Thyroid gland (tissue), 4 donors: ENCODE results near the gene PEDS1.

Experiments
- CTCF ChIP-seq, 6 experiments: fragments of 200-600 bp in 3 of 6; fragments of 450-650 bp in 3 of 6; sonication (generic) in 3 of 6; IDR thresholded peaks; one replicate each; pipeline ENCODE4 v1.5.1; 2016 to 2019; ENCODE audit warnings: antibody characterized with exemption in 6 of 6, mild to moderate bottlenecking in 2 of 6, inconsistent platforms in 1 of 6, moderate library complexity in 1 of 6
- POLR2A ChIP-seq, 2 donors: fragments of 450-650 bp; IDR thresholded peaks; one replicate each; pipeline ENCODE4 v1.6.1; 2017; ENCODE audit warnings: antibody characterized with exemption in 2 of 2, mild to moderate bottlenecking in 2 of 2, moderate library complexity in 1 of 2

DNA sequence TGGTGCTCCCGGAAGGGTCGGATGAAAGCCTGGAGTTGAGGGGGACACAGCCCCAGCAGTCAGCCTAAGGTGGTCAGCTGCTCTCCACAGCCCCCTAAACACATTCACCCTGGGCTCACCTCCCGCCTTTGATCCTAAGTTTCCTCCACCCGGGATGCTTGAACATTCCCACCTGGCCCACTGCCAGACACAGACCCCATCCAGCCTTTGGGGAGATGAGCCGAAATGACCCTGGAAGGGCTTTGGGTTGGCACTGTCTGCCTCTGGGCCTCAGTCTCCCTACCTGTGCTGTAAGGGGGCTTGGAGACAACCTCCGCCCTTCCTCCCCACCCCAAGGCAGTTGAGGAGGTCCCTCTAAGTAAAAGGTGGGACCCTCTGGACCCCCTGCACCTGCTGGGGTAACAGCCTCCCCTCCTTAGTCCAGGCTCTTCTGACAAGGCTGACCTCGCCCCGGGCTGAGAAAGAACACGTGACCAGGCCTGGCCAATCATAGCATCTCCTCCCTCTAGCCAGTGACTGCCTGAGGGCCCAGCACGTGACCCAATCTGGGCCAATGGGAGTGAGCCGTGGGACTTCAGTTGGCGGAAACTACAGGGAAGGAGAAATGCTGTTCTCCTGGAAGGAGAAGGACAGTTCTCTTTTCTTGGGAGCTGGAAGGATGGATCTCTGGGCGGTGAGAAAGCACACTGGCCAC is 23.7 kb downstream of the PEDS1 start:
- no peak for TF ChIP-seq CTCF (IDR thresholded peaks at IDR 0.05)
- no peak for TF ChIP-seq POLR2A (IDR thresholded peaks at IDR 0.05)
